KOPT-K1 (cell line): ENCODE data around the gene RYR3.

Experiments used
- H3K27ac ChIP-seq: fragments of 200-600 bp; sonication (generic); 2 replicates; pipeline ENCODE4 v1.5.1; 2016; ENCODE audit warnings: antibody characterized with exemption, mild to moderate bottlenecking, low read depth, low read length; ENCODE audit not compliant: poor library complexity, severe bottlenecking
- H3K36me3 ChIP-seq: fragments of 200-600 bp; sonication (generic); 2 replicates; pipeline ENCODE4 v1.5.1; 2017; ENCODE audit warnings: antibody characterized with exemption, mild to moderate bottlenecking, low read length, moderate library complexity; ENCODE audit not compliant: insufficient read depth
- H3K9me3 ChIP-seq: fragments of 200-600 bp; sonication (generic); 2 replicates; pipeline ENCODE4 v1.5.1; 2017; ENCODE audit warnings: antibody characterized with exemption, low read length, mild to moderate bottlenecking; ENCODE audit not compliant: insufficient read depth, poor library complexity, severe bottlenecking

RYR3 gene

DNA sequence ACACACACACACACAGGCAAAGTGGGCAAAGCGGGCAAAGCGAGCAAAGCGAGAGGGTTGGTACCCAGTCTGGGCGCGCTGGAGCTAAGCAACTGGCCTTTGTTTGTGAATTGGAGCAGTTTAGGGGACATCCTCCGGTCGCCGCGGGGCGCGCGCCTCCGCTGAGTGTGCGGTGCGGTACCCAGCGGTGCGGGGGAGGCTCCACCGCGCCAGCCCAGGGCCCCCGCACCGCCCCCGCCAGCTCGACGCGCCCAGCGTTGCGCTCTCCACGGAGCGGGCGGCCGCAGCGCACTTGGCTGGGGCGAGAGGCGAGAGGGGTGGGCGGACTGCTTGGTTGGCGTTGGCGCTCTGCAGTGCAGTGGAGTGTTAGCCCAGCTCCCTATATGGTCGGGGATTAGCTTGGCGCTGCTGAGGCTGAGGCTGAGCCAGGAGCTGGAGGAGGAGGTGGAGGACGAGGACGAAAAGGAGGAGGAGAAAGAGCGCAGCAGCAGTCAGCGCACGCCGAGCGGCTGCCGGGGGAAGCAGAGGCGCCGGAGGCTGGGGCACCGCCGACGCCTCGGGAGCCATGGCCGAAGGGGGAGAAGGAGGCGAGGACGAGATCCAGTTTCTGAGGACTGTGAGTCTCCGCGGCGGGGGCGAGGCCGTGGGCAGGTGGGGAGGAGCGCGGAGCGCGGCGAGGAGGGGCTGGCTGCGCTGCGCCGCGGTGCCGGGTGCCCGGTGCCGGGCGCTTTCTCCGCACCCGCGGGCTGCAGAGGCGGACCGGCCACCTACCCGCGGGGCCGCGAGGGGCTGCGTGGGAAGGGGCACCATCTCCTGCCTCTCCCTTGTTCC, at the start of gene RYR3:
Gene RYR3 (plus strand): TSS at position 487 of the 831 bp plus-strand sequence. CDS start 79 bp downstream, at position 566.
- no peaks in the 10 kb centered on the region for H3K36me3 ChIP-seq
- H3K27ac ChIP-seq = no peak within 1 kb of the TSS
- no peaks in the 10 kb centered on the region for H3K9me3 ChIP-seq

DNA sequence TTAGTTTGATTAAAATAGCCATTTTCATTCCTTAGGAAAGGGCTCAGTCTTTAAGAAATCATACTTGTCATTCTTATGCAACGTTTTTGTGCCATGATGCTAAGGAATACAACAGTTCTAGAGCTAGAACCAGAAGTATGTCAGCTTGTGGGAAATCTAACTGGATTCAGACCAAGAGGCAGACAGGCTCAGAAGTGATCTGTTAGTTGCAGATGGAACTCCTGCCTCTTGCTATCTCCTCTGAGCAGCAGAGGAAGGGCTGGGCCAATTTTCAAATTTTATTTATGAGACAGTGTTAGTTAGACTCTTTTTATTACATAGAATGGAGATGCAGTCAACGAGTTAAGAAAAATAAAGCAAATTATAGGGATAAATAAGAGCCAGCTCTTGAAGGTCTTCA, 48.5 kb upstream of the RYR3 start:
- no peaks in the 10 kb centered on the region for H3K9me3 ChIP-seq
- no peak overlapping the region for H3K27ac ChIP-seq
- H3K36me3 ChIP-seq = no peaks in the 10 kb centered on the region

DNA sequence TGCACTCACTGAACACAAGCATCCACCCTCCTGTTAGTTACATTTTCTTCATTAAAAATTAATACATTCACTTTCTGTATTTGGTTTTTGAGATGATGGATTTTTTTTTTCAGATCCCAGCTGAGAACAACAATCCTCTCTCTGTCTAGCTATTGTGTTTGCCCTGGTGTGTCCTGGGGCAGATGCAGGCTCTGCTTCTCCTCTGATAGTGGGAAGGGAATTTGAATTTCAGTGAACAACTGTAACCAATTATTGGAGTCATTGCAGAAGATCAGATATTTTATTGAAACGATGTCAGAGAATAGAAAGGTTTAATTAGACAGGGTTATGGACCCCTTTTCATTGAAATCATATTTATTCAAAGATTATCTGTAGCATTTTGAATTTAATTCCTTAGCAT, 33.1 kb upstream of the RYR3 start:
- Histone ChIP-seq H3K27ac (no peak overlapping the region), H3K36me3 (no peaks in the 10 kb centered on the region), H3K9me3 (no peaks in the 10 kb centered on the region)

DNA sequence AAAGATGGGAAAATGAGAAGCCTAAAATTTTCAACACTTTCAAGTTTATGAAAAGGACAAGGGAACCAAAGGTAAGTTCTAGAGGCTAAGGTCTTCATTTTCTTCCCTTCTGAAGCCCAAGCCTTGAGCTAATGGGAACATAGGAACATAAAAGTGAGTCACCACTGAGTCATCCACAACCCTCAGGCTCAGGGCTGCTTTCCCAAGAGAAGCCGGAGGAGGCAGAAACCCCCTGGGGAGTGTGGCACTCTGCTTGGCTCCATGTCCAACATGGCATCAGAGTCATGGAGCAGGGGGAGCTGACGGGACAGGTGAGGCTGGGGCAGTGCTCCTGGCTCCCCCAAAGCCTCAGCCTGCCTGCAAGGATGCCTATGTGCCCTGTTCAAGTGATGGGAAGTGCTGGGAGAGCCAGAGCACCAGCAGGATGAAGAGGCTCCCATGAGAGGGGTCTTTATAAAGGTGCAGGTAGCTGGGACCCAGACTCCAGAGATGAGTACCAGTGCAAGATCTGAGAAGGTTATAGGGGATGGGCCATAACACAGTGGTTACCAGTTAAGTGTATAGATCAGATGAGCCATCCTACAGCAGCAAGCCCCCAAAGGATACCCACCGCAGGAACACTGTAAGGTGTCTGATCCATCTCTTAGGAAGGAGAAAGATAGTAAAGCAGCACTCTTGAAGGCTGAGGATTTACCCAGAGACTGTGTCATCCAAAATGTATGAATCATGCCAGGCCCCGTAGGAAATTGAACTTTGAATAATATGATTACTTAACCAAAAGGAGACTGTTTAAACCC, 31.8 kb upstream of the RYR3 start:
- Histone ChIP-seq H3K36me3 (no peaks in the 10 kb centered on the region), H3K9me3 (no peaks in the 10 kb centered on the region), H3K27ac (no peak overlapping the region)

DNA sequence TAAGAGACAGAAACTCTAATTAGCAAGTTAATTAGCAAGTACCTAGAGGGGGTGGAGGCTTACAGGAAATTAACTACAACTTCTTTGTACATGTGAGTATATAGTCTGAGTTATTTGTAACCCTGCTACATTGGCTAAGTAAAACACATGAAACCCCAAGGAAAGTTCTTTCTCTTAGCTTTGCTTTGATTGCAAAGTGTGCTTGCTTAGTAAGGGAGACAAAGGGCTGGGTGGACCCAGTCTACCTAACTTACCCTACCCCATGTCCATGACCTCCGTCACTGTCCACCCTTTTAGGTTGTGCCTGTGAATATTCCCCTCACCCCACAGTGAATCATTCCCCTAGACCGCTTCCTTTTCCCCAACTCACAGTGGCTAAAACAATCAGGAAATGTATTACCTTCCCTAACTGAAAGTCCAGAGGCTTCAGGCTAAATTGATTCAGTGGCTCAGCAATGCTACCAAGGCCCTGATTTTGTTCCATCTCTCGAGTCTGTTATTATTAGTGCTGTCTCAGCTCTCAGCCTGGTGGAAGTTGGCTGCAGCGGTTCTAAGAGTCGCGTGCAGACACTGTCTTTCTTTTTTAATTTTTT, 31.1 kb upstream of the RYR3 start:
- H3K27ac ChIP-seq = no peak overlapping the region
- H3K9me3 ChIP-seq = no peaks in the 10 kb centered on the region
- H3K36me3 ChIP-seq = no peaks in the 10 kb centered on the region

DNA sequence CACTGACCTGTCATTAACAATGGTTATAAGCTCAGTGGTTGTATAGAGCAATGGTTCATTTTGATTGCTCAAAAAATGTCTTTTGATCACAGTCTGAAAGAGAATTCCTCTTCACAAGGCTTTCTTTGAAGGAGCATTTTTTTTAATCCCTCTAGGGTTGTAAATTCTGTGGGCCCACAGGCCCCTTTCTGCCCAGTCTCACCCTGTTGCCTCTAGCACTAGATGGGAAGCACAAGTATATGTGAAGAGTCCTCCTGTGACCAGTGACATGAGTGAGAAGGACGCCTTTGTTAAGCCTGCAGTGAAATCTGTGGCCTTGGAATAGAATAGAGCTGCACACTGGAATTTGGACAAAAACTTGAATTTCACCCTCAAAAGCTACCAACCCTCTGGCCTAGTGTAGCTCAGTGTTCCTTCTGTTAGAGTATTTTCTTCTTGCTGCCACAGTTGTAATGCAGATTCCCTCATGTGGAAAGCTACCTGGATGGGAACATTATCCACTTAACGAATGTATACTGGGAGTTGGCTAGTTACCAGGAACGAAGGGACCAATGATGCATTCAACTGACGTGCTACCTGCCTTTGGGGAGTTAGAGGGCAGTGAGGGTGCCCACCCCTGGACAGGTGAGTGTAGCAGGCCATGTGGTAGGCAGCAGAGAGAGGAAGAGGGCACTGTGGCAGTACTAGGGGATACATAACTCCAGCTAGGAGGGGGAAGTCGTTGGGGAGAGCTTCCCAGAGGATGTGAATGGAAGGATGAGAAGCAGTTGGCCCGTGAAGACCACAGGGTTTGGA, 28.3 kb upstream of the RYR3 start:
- no peaks in the 10 kb centered on the region for H3K9me3 ChIP-seq
- no peak overlapping the region for H3K27ac ChIP-seq
- H3K36me3 ChIP-seq = no peaks in the 10 kb centered on the region

DNA sequence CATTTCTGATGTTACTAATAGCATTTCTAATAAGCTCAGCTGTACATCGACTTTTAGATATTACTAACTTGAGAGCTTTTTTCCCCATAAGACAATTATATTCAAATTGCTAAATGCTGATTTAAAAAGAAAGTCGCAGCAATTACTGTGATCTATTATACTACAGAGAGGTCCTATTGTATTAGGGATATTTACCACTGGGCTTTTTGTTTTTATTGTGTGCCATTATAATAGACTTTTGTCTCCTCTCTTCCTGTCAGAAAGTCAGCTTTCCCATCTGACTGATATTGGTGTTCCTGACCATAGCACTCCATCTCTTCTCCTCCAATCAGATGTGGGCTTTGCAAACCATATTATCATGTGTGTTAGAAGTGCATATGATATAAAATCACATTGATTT, 27.2 kb upstream of the RYR3 start:
- Histone ChIP-seq H3K36me3 (no peaks in the 10 kb centered on the region), H3K27ac (no peak overlapping the region)

DNA sequence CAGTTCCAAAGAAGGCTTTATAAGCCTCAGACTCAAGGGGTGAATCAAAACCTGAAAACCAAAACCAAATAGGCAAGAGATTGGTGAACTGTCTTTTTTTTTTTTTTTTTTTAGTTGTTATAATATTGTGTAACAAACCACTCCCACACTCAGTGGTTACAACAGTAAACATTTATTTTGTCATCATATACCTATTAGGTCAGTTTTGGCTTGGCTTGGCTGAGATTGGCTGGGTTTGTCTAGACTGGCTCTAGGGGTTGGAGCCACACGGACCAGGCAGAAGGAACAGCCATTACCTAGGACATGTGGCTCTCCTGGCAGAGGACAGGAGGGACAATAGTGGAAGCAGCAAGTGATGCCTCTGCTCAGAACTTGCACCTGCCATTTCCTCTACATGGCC, 26.4 kb upstream of the RYR3 start:
- H3K9me3 ChIP-seq = no peaks in the 10 kb centered on the region
- no peaks in the 10 kb centered on the region for H3K36me3 ChIP-seq
- no peak overlapping the region for H3K27ac ChIP-seq

More for the DNA sequence above, 27.2 kb upstream of the RYR3 start:
- no peaks in the 10 kb centered on the region for H3K9me3 ChIP-seq

DNA sequence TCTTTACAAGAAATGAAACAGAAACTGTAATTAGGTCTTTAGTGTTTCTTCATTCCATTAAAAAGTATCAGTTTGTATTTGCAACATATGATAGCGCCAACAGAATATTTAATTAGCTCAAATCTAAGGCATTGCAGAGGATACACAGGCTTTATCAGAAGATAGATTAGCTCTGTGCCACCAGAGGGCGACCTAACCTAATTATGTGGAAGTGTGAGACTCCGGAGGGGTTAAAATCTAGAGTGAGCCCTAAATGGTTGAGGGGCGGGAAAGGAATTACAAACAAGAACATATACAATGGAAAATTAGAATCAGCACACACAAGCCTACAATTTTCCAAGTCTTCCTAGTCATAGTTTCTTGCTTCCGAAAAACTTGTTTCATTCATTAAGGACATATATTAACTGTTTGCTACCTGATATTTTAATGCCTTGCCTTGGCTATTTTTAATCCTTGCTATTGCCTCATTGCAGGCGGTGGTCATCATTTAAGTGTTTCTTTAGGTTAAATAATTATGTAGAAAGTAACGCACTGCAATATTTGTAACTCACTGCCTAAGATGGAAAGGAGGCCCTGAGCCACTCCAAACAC, 18.0 kb upstream of the RYR3 start:
- Histone ChIP-seq H3K27ac (no peak overlapping the region), H3K36me3 (no peaks in the 10 kb centered on the region), H3K9me3 (no peaks in the 10 kb centered on the region)

DNA sequence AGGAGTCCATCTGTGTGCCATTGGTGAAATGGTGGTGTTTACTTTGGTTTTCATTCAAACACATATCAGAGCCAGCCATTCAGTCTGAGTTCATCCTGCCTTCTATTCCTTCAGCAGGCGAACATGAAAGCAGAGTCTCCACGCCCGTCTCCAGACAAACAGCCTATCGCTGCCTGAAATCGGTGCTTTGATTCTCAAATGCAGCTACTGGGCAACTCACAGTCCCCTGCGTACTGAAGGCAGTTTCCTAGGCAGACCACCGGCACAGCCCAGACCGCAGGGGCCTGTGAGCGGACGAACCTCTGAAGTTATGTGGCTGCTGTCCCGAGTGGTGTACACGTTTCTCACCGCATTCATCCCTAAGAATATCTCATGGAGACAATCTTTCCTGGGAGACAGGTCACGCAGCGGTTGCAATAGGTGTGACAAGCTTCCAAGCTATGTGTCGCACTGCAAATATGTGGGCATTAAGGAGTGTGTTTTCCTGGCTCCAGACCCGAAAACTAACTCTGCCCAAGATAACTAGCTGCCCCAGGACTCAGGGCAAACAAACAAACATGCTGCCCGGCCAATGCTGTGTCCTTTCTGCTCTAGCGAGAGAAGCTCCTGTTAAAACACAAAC, 16.9 kb upstream of the RYR3 start:
- no peaks in the 10 kb centered on the region for H3K36me3 ChIP-seq
- no peak overlapping the region for H3K27ac ChIP-seq
- H3K9me3 ChIP-seq = no peaks in the 10 kb centered on the region

DNA sequence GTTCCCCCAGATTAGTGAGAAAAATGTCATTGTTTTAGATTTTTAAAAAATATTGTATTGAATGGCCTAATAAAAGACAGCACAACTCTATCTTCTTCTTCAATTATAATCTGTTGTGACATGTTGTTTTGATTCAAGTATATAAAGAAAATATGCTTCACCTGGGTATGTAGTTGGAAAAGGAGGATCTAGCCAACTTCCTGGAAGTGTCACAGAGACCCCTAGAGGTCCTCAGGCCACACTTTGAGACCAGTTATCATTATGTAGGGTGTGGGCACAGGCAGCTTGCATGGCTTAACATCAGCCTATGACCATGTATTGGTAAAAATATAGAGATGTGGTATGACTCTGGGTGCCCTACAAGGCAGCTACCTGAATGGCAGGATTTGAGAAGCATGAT, 14.7 kb upstream of the RYR3 start:
- Histone ChIP-seq H3K36me3 (no peaks in the 10 kb centered on the region), H3K9me3 (no peaks in the 10 kb centered on the region), H3K27ac (no peak overlapping the region)

DNA sequence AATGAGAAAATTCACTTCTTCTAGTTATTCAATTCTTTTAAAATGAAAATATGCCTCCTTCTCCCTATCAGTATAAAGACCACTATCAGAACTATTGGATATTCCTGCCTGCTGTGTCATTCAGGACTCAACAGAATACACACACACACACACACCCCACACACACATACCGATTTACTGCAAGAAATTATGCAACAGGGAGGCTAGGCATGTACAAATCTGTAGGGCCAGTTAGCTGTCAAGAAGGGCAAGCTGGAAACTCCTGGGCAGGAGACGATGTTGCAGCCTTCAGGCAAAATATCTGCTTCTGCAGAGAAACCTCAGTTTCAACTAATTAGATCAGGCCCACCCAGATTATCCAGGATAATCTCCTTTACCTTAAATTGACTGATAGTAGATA, 13.9 kb upstream of the RYR3 start:
- H3K36me3 ChIP-seq = no peaks in the 10 kb centered on the region
- H3K27ac ChIP-seq = no peak overlapping the region
- no peaks in the 10 kb centered on the region for H3K9me3 ChIP-seq

DNA sequence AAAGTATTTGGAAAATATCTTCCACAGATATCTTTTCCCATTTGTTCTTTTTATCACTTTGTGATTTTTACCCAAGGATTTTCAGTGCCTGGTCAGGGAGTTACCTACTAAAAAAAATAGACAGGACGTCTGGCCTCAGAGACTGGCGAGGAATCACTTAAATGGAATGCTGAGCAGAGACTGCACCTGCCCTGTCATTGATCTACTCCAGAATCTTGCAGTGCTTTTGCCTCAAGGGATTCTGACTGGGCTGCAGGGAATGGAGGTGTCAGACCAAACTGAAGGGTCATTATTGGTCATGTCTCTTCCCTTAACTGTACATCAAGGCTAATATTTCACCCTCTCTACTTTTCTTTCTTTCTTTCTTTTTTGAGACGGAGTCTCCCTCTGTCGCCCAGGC, 12.1 kb upstream of the RYR3 start:
- no peak overlapping the region for H3K27ac ChIP-seq
- H3K9me3 ChIP-seq = peaks cover 9% of the 10 kb centered on the region
- no peaks in the 10 kb centered on the region for H3K36me3 ChIP-seq

DNA sequence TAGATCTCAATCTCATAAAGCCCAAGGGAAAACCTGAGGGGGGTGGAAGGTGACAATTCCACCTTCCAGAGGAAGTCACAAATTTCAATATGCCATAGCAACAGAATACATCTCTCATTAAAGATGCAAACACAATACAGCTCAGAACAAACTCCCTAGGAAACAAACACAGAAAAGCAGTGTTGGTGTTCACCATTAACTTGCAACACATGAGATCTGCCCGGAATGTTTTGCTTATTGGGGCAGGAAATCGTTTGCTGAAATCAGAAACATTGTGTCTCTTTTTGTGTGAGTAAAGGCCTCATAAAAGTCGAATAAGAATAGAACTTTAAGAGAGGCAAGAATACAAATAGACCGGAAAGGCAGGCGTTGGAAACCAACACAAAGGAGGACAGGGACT, 5.8 kb upstream of the RYR3 start:
- H3K36me3 ChIP-seq = no peaks in the 10 kb centered on the region
- peaks cover 9% of the 10 kb centered on the region for H3K9me3 ChIP-seq
- no peak overlapping the region for H3K27ac ChIP-seq
